HG03064 (cell line): ENCODE results near the gene DTL.
A peak's percentile ranks its signal among the peaks of the same experiment; 100 is the strongest.

Experiments
- ATAC-seq: cut with Tn5 transposase; IDR thresholded peaks from one replicate; pipeline ENCODE4 v1.9.1; 2021; ENCODE audit warnings: low read depth; ENCODE audit not compliant: unreplicated experiment

DTL gene

DNA sequence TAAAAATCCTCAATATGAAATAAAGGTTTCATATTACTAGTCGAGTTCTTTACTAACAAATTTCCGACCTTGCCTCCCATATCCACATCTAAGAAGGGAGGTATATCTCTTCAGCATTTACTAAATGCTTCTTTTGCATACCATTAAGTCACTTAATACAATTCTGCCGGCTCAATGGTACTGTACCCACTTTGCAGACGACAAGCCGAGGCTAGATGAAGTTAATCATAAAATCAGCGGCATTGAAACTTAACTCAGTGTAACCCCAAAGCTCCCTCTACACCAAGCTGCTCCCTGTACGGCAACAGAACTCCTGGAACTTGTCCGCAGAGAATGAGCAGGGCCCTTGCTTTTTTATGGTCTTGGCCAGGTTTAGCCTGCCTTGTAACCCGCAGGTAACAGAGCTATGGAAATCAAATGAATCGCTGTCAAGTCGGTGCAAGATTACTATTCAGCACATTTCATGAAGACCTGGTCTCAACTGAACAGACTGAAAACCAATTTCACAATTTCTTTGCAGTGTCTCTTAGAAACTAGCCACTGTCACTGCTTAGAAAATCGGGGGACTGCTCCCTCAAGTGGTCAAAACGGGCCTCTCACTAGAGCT lies 929 bp upstream of the DTL start:
- peak; percentile 0 for ATAC-seq

DNA sequence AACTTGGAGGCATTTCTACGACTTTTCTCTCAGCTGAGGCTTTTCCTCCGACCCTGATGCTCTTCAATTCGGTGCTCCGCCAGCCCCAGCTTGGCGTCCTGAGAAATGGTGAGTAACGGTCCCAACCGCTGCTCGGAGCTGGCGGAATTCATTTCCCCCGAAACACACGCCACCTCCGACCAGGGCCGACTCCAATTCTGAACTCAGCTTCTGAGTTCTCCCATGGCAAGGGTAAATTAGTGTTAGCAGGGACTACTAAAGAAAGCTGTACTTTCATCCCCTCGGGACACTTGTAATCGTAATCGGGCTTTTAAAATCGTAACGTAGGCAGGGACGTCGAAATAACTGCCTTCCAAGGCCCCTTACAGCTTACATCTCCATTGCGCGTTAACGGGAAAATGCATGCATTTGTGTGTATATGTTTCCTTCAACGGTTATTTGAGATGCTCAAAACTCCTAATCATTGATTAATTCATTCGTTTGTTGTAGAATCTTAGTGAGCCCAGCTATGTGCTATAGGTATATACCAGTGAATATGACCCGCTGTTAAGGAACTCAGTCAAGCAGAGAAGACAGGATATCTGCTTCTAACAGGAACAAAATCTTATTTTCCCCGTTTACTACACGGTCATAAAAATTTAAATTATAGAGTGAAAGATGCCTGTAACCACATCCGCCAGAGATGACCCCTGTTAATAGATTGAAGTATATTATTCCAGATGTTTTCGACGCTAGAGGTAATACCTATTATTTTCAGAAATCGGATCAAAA lies 472 bp downstream of the DTL start:
- ATAC-seq = peak; percentile 9

DNA sequence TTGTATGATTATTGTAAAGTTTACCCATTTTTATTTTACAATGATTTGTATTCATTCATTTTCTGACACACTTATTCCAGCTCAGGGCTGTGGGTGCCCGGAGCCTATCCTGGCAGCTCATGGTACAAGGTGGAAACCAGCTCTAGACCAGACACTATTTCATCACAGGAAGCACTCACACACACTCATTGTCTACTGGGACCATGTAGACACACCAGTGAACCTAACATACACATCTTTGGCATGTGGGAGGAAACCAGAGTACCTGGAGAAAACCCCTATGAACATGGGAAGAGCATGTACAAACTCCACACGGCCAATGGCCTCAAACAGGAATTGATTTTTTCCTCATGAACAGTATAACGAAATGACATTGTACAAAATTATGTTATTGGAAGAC lies 2.4 kb downstream of the DTL start:
- no peak for ATAC-seq

DNA sequence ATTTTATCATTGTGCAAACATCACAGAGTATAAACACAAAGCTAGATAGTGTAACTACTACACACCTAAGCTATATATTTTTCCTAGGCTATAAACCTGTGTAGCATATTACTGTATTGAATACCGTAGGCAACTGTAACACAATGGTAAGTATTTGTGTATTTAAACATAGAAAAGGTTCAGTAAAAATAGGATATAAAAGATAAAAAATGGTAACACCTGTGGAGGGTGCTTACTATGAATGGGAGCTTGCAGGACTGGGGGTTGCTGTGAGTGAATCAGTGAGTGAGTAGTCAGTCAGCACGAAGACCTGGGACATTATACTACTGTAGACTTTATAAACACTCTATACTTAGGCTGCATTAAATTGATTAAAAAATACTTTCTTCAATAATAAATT lies 4.1 kb downstream of the DTL start:
- no peak for ATAC-seq

DNA sequence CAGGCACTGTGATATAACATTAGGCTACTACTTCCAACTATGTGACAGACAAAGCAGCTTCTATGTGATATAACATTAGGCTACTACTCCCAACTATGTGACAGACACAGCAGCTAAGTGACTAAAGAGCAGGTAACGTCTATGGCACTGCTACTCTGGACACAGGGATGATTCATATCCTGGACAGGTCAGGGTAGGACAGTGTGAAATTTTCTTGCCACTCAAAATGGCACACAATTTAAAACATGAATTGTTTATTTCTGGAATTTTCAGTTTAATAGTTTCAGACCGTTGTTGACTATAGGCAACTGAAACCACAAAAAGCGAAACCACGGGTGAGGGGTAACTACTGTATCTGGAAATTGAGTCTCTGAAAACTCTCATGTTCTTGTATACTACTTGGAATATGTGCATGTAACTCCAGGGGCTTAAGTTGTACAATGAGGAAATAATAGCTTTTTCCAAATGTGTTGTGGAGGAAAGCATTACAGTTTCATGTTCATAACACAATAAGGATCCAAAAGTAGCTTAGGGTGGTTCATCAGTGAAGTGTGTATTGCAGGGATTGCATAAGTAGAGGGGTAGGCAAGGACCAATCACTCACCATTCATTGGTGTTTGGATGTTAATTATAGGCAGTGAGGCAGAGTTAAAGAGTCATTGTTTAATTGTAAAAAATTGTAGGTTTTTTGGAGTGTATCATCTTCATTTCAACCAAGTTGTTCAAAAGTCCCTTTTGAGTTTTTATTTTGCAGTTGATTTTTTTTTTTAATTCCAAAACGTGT lies 5.3 kb downstream of the DTL start:
- no peak for ATAC-seq

DNA sequence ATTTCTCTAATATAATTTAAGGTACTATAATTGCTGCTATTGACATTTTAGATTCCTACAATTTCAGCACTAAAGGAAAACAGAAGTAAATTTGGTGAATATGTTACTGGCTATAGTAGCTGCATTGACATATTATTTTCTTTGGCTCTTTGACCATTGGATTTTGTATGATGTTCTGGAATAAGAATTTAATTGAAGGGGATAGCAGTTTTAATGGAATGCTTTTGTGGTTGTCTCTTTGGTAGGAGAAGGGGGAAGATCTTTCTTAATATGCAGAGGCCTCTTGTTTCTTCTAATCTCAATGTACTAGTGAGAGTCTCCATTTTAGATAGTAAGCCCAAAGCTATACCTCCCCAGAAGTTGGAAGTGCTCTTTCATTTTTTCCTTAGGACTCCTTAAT lies 6.9 kb downstream of the DTL start:
- no peak for ATAC-seq

DNA sequence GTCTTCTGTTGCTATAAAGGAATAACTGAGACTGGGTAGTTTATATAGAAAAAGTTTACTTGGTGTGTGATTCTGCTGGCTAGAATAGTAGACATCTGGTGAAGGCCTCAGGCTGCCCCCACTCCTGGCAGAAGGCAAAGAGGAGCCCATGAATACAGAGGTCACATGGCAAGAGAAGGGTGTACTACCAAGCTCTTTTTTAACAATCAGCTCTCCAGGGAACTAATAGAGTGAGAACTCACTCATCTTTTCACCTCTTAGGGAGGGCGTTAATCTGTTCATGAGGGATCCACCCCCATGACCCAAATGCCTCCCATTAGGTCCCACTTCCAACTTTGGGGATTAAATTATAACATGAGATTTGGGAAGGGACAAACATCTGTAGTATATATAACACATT lies 9.3 kb downstream of the DTL start:
- ATAC-seq = no peak

DNA sequence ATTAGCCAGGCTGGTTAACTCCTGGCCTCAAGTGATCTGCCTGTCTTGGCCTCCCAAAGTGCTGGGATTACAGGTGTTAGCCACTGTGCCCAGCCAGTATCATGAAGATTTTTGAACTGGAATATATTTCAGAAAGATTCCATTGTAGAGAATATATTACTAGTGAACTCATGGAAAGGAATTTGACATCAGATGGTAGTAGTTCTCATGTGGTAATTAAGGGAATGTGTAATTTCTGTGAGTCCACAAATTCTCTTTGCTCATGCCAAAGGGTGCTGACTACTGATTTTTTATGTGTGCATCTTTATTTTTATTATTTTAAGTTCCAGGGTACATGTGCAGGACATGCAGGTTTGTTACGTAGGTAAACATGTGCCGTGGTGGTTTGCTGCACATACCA lies 10.4 kb downstream of the DTL start:
- ATAC-seq = no peak

DNA sequence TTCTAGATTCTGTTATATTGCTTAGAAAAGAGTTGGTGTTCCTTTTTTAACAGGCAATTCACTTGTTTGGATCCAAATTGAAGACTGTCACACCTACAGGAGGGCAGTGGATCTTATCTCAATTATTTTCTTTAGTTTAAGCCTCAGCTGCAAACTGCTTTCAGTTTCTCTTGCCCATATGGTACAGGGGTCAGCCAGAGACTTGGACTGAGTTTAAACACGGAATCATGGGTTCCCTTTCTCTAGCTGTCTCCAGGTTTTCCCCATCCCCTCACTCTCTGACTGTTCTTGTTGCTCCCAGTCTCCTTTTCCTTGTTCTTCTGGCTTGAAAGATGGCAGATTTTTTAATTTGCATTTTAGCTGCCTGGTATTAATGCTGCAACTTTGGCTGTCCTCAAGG lies 18.4 kb downstream of the DTL start:
- ATAC-seq = no peak

DNA sequence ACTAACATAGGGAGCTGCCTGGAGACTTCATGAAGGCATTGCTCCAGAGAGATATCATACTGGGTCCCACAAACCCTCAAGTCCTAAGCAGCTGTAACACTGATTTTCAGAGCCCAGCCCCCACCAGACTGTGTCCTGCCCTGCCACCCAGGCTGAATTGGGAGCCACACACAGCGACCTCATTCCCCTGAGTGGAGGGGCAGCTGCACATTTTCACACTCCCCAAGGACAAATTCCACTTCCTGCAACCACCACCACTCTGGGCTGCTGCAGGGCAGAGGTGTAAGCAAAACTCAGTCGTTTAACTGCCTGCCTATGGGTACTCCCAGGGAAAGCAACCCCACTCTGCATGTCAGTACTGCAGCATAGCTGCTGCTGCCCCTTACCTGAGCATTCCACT lies 19.8 kb downstream of the DTL start:
- ATAC-seq = no peak

DNA sequence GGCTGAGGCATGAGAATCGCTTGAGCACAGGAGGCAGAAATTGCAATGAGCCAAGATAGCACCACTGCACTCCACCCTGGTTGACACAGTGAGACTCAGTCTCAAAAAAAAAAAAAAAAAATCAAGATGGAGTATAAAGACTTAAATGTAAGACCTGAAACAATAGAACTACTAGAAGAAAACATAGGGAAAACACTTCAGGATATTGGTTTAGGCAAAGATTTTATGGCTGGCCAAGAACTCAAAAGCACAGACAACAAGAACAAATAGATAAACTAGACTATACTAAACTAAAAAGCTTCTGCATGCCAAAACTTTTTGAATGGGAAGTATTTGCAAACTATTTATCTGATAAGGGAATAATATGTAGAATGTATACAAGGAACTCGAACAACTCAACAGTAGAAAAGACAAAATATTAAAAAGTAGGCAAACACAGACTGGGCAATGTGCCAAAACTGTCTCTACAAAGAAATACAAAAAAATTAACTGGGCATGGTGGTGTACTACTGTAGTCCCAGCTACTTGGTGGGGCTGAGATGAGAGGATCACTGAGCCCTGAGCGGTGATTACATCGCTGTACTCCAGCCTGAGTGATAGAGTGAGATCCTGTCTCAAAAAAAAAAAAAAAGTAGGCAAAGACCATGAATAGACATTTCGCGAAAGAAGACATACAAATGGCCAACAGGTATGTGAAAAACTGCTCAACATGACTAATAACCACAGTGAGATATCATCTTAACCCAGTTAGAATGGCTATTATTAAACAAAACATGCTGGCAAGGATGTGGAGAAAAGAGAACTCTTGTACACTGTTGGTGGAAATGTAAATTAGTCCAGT lies 25.3 kb downstream of the DTL start:
- ATAC-seq = no peak

DNA sequence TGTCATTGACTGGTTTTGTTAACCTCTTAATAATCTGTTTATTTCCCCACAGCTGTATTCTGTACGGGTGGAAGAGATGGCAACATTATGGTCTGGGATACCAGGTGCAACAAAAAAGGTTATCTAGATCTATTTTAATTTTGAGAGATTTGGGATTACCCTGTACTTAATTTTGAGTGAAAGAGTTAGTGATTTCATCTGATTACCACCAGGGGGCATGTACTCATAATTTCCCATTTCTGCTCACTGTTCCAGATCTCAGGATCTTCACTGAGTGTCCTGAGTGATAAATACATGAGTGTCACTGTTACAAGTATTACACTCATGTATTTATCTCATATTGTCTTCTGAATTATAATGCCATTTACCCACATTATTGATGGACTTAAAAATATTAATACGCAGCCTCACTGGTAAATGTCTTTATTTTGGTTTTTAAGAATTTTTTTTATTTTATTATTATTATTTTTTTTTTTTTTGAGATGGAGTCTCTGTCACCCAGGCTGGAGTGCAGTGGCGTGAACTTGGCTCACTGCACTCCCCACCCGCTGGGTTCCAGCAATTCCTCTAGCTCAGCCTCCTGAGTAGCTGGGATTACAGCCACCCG lies 27.4 kb downstream of the DTL start:
- ATAC-seq = no peak

DNA sequence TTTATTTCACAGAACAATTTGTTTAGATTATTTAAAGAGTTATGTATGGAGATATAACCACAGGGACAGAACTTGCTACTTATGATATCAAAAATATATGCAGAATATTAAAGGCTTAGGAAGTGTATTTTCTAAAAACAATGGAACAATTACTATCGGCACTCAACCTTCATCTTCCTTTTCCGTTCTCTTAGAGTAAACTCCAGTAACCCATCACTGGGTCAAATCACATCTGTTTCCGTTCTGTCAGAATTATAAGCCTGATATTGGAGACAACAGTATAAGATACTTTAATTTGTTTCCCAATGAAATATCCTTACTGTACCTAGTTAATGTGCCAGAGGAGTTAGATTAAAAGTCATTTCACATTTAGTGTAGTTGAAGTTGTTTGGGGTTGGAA lies 32.2 kb downstream of the DTL start:
- no peak for ATAC-seq

DNA sequence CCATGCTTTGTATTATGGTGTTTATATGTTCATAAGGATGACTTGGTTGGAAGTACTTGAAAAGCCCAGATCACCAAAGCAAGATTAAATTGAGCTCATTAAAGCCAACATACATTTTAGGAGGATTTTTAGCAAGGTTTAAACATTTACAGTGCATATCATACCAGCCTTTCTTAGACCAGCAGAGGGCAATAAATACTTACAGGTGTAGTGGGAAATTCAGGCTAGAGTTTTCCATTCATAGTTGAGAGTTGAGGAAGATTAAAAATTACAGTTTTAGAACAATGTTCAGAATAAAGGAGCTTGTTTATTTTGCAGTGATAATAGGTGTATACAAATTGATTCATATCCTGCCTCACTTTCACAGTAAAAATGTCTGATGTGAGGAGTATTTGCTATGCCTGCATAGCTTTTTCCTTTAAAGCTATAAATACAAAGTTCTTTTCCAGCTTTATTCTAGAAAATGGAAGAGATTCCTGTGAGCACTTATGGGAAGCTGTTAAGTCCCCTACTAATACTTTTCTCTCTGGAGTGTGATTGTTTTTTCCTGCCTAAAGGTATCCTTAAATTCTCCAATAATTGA lies 35.3 kb downstream of the DTL start:
- ATAC-seq = no peak

DNA sequence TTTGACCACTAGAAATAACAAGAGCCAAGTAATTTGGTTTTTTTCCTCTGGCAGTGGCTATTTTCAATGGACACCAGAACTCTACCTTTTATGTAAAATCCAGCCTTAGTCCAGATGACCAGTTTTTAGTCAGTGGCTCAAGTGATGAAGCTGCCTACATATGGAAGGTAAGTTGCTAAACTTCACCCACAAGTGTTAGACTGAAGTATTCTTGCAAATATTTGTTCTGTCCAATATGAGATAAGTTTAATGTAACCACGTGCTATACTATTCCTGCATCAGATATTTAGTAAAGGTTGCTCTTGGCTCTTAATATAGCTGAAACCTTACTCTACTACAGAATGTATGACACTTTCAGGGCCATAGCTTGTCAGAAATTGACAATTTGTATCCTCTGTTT lies 36.5 kb downstream of the DTL start:
- ATAC-seq = no peak

DNA sequence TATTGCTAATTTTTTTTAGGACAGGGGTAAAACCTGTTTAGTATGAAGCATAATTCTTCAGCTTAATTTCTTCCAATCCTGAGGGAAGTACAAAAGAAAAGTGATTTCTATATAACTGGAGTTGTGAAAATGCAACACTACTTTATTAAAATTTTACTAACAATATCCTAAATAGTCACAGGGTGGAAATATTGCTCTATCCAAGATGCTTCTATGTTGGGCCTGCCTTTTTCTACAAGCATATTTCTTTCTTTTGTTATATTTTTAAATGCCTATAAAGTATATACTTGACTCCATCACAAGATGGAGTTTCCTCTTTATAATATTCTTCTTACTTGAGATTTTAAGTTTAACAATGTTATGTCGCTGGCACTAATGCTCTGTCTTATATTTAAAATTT lies 37.9 kb downstream of the DTL start:
- no peak for ATAC-seq

DNA sequence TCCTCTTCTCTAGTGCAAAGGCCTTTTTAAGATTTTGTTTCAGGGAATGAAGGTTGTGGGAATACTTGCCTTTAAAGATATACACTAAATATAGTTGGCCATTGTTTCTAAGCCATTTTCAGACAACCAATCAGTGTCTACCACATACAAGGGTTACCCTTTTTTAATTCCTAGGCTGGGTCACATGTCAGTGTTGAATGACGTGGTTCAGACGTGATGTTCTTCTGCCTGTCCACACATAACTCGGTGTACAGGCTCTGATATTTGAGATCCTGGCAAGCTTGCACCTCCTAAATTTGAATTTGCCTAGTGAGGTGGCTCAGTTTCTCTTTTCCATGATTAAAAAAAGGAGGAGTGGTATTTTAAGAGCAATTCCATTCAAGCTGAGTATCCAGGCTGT lies 38.8 kb downstream of the DTL start:
- no peak for ATAC-seq

DNA sequence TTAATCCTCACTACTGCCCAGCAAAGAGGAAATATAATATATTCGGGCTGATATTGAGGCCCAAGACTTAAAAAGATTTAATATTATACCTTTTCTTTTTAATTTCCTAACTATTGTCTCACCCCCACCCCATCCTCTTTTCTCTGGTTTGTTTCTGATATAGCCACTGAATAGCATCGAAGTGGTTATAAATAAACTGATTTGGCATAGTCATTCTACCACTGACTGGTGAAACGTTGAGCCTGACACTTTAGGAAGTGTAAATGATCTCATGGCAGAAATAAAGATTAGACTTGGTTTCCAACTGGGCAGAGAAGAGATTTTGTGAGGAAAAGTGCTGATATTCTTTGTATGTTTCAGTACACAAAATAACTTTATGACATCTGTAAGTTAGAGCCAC lies 39.3 kb downstream of the DTL start:
- no peak for ATAC-seq

DNA sequence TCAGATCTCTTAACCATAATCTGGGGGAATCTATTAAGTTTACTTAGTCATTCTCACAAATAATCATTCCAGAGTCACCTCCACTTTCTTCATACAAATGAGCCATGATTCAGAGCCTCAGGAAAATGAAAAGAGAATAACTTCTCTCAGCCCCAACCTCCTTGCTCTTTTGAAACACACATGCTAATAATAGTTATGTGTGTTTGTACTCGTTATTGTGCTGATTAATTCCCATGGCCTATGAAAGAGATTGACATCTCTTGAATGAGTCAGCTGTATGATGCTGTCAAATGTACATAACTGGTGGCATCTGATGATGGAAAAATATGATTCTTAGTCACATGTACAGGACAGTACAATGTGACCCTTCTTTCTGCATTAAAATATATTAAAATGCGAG lies 41.5 kb downstream of the DTL start:
- ATAC-seq = no peak

DNA sequence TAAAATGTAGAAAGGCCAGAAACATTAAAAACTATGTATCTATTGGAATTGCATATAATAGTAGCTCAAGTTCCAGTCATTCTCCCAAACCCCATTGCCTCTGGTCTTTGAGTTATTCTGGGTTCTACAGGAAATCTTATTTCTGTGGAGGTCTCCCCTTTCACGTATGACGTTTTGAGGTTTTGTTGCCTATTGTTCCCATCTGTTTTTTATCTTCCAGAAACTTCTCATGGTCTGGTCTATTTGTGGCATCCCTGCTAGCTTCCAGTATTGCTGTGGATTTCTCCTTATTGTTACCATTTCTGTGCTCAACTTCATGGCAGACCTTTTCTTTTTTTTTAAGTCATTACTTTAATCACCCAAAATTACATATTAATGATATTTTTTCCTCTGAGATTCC lies 43.3 kb downstream of the DTL start:
- no peak for ATAC-seq
